IPS-18a (cell line): Measurements from ENCODE around the gene CEP57.
A peak's percentile ranks its signal among the peaks of the same experiment; 100 is the strongest.

Source experiments
- H3K27ac ChIP-seq: one replicate; pipeline ENCODE4 v1.5.1; 2013; ENCODE audit warnings: low read length
- H3K27me3 ChIP-seq: one replicate; pipeline ENCODE4 v1.6.1; 2013; ENCODE audit warnings: mild to moderate bottlenecking, low read length; ENCODE audit not compliant: control insufficient read depth, insufficient read depth
- H3K36me3 ChIP-seq: one replicate; pipeline ENCODE4 v1.6.1; 2013; ENCODE audit warnings: low read depth, low read length; ENCODE audit not compliant: control insufficient read depth
- H3K4me1 ChIP-seq: one replicate; pipeline ENCODE4 v1.6.1; 2013; ENCODE audit warnings: low read depth, low read length; ENCODE audit not compliant: control insufficient read depth
- H3K4me3 ChIP-seq: one replicate; pipeline ENCODE4 v1.5.1; 2013; ENCODE audit warnings: low read length
- H3K9ac ChIP-seq: one replicate; pipeline ENCODE4 v1.6.1; 2013; ENCODE audit warnings: mild to moderate bottlenecking, low read length, moderate library complexity
- H3K9me3 ChIP-seq: one replicate; pipeline ENCODE4 v1.6.1; 2013; ENCODE audit warnings: low read depth, low read length; ENCODE audit not compliant: control insufficient read depth

CEP57 gene

DNA sequence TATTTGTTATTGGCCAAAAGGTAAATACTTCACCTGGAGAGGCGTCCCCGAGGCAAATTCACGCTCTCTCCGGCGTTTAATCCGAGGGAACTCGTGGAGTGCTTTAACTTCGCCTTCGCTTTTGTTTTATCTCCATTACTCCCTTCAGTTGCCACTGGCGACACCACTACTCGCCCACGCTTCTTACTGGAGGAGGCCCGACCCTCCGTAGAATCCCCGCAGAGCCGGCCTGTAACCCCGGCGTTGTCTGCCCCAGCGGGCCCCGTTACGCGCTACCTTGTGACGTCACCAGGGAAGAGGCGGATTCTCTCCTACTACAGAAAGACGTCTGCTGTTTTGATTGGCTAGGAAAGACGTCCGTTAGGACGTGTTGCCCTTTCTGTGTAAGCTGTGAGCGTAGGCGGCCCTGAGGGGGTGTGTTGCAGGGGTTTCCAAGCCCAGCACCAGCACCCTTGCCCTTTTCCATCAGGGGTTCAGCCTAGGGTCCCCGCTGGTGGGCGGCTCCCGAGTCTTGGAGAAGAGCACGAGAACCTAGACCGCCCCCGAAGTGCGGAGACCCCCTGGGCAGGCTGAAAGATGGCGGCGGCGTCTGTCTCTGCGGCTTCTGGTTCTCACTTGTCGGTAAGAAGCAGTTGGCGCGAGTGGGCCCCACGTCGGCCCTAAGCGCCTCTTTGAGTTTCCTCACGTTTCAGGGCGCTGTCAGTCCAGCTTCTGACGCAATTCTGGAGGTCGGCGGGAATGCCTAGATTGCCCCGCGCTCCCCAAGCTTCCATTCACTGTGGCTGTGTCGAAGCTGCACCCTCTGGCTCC, at the start of gene CEP57:
CEP57 (plus strand) TSS at position 376 of the 810 bp plus-strand sequence; CDS start at position 577, 201 bp downstream.
- peak within 1 kb of the TSS; percentile 100 for H3K27ac ChIP-seq

DNA sequence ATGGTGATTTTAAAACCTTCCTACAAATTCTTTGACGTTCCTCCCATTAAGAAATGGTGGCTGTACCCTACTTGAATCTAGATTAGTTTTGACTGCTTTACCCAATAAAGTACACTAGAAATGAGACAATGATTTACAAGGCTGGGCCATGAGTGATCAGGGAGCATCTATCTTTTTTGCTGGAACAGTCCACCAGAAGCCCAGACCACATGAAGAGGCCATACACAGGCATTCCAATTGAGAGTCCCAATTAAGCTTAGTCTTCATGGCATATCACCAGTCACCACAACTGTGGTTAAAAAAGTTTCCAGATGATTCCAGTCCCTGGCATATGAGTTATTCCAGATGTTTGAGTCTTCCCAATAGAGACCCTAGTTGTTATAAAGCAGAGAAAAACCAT, 40.2 kb upstream of the CEP57 start:
- no peaks in the 10 kb centered on the region for H3K36me3 ChIP-seq
- no peaks in the 10 kb centered on the region for H3K4me1 ChIP-seq
- H3K27ac ChIP-seq = no peak overlapping the region
- no peak overlapping the region for H3K4me3 ChIP-seq
- H3K9ac ChIP-seq = no peak overlapping the region
- no peaks in the 10 kb centered on the region for H3K9me3 ChIP-seq
- H3K27me3 ChIP-seq = no peaks in the 10 kb centered on the region

More for the DNA sequence above, at the start of gene CEP57:
- H3K4me1 ChIP-seq = peaks cover 14% of the 10 kb centered on the region
- H3K36me3 ChIP-seq = peaks cover 21% of the 10 kb centered on the region
- H3K9ac ChIP-seq = peak within 1 kb of the TSS; percentile 99
- peak within 1 kb of the TSS; percentile 97 for H3K4me3 ChIP-seq
- no peaks in the 10 kb centered on the region for H3K9me3 ChIP-seq
- H3K27me3 ChIP-seq = no peaks in the 10 kb centered on the region

DNA sequence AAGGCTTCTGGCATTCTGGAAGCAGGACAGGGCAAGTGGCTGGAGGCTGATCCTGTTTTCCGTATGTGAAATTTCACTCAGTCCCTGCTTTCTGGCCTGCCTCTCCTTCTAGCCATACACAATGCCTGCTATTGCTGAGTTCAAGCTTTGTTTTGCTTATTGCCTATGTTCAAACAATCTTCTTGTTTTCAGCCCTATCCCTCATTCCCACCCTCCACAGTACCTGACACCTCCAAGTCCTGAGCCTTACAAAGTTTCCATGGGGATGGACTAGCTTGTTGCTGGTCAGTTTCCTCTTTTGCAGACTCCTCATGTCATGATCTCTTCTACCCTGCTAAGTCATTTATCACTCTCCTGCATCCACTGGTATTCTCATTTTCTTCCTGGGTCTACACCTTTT, 38.8 kb upstream of the CEP57 start:
- Histone ChIP-seq H3K27ac (no peak overlapping the region), H3K27me3 (no peaks in the 10 kb centered on the region), H3K4me1 (no peaks in the 10 kb centered on the region)

DNA sequence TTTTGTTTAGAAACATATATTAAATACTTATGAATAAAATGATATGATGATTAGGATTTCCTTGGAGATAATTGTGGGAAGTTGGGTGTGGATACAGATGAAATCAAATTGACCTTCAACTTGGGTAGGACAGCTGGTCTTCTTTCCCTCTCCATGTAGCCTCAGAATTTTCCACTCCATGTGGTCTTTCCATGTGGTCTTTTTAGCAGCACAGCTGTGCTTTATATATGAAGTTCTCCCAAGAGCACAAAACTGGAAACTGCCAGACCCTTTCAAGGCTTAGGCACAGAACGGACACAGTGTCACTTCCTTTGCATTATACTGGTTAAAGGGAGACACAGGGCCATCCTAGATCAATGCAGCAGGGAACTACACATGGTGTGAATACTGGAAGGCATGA, 29.4 kb upstream of the CEP57 start:
- Histone ChIP-seq H3K9ac (no peak overlapping the region), H3K9me3 (no peaks in the 10 kb centered on the region), H3K27ac (no peak overlapping the region), H3K36me3 (no peaks in the 10 kb centered on the region), H3K4me3 (no peak overlapping the region), H3K4me1 (no peaks in the 10 kb centered on the region), H3K27me3 (no peaks in the 10 kb centered on the region)

More for the DNA sequence above, 38.8 kb upstream of the CEP57 start:
- Histone ChIP-seq H3K9ac (no peak overlapping the region), H3K4me3 (no peak overlapping the region), H3K9me3 (no peaks in the 10 kb centered on the region), H3K36me3 (no peaks in the 10 kb centered on the region)

DNA sequence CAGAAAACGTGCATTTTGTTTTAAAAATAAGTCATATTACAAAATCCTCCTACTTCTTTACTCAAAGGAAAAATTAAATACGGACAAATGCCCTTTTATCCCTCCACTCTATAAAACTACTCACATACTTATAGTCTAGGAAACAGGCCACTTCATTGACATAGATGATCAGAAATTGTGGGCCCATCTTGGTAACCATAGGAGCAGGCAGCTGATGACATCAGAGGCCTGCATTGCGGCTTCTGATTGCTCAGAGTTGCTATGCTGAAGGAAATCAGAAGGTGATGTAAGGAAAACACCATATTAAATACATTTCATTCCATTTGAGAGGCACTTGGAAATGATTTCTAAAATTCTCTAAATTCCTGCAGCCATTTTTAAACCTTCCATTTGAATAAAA, 27.8 kb upstream of the CEP57 start:
- H3K27me3 ChIP-seq = no peaks in the 10 kb centered on the region
- H3K36me3 ChIP-seq = no peaks in the 10 kb centered on the region
- H3K9me3 ChIP-seq = no peaks in the 10 kb centered on the region
- H3K9ac ChIP-seq = no peak overlapping the region
- no peaks in the 10 kb centered on the region for H3K4me1 ChIP-seq
- no peak overlapping the region for H3K4me3 ChIP-seq
- H3K27ac ChIP-seq = no peak overlapping the region

DNA sequence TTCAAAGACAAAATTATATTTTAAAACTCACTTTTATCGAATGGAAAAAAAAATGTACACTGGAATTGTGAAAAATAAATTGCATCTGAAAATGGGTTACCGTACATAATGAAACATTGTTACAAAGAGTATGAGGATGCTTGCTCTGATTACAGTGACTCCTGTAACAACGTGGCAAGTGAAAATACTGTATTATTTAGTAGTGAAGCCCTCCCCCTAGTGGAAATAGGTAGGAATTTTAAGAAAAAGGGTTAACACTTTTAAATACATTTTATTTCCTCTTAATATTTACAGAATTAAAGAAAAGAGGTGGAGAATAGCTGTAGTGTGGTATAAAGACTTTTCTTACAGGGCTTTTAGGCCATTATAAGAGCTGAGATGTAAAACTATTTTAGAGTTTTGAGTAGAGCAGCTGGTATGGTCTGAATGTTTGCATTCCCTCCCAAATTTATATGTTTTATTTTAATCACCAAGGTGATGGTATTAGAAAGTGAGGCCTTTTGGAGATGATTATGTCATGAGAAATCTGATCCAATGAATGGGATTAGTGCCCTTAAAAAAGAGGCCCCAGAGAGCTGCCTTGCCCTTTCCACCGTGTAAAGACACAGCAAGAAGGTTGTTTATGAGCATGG, 25.9 kb upstream of the CEP57 start:
- Histone ChIP-seq H3K4me1 (no peaks in the 10 kb centered on the region), H3K27ac (no peak overlapping the region), H3K9ac (no peak overlapping the region), H3K27me3 (no peaks in the 10 kb centered on the region), H3K36me3 (no peaks in the 10 kb centered on the region), H3K9me3 (no peaks in the 10 kb centered on the region), H3K4me3 (no peak overlapping the region)

DNA sequence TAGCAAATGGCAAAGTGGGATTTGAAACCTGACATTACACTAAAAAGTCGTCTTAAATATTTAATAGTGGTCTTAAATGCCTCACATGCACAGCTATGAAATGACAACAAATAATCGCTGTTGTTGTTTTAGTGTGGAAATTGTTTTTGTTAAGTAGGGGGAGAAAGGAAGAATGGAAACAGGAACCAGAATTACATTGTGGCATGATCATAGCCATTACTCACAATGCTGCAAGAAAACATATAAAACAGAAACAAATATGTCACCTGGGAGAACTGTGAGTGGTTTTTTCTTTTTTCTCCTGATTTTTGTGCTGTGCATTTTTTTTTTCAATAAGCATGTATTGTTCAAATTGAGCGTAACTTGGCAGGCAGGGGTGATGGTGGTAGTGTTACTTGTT, 23.6 kb upstream of the CEP57 start:
- no peak overlapping the region for H3K27ac ChIP-seq
- no peaks in the 10 kb centered on the region for H3K9me3 ChIP-seq
- H3K9ac ChIP-seq = no peak overlapping the region
- no peak overlapping the region for H3K4me3 ChIP-seq
- no peaks in the 10 kb centered on the region for H3K4me1 ChIP-seq
- H3K27me3 ChIP-seq = no peaks in the 10 kb centered on the region
- peaks cover 10% of the 10 kb centered on the region for H3K36me3 ChIP-seq

DNA sequence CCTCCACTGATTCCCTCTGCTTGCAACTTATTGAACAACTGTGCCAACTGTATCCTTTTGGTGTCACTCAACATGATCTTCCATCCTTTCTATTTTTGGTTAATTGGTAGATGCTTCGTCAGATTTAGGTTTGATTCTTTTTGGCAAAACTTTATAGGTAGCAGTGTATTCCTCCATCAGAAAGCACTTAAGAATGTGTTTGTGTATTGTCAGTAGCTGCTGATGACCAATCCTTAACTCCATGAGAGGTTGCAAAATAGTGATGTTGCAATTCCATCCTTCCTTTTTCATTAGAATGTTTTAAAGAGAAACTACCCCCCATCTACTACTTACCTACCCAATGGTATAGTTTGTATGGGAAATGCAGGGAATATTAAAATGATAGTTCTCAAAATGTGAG, 22.8 kb upstream of the CEP57 start:
- Histone ChIP-seq H3K27ac (no peak overlapping the region), H3K4me1 (no peaks in the 10 kb centered on the region), H3K36me3 (peaks cover 18% of the 10 kb centered on the region), H3K9ac (no peak overlapping the region), H3K9me3 (no peaks in the 10 kb centered on the region), H3K27me3 (no peaks in the 10 kb centered on the region), H3K4me3 (no peak overlapping the region)

DNA sequence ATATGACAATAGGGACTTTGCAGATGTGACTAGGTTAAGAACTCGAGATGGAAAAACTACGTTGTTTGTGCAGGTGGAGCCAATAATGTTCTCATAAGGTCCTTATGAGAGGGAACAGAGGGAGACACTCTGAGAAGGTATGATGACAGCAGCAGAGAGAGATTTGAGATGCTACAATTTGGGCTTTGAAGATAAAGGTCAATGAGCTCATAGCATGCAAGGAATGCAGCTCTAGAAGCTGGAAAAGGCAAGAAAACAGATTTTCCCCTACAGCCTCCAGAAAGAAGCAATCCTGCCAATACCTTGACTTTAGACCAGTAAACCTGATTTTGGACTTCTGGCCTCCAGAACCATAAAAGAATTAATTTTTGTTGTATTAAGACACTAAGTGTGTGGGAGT, 21.8 kb upstream of the CEP57 start:
- Histone ChIP-seq H3K4me1 (no peaks in the 10 kb centered on the region), H3K36me3 (peaks cover 25% of the 10 kb centered on the region), H3K9ac (no peak overlapping the region), H3K27ac (no peak overlapping the region), H3K4me3 (no peak overlapping the region), H3K27me3 (no peaks in the 10 kb centered on the region), H3K9me3 (no peaks in the 10 kb centered on the region)

DNA sequence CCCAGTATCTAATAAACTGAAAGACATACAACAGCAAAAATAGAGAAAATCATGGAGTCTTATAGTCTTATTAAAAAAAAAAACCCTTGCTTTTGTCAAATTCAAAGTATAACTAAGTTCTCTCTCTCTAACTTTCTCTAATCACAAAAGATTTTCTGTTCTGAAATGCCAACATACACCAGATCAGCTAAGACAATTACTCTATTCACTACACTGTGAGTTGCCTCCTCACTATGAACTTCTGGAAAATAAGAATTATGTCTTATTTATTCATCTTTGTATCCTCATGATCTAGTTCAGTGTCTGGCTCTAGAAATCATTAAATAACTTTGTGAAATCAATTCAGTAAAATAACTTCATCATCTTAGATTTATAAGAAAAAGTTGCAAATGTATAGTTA, 13.4 kb upstream of the CEP57 start:
- Histone ChIP-seq H3K36me3 (peaks cover 94% of the 10 kb centered on the region), H3K9me3 (no peaks in the 10 kb centered on the region), H3K4me3 (no peak overlapping the region), H3K27ac (no peak overlapping the region), H3K27me3 (no peaks in the 10 kb centered on the region), H3K4me1 (no peaks in the 10 kb centered on the region), H3K9ac (no peak overlapping the region)

DNA sequence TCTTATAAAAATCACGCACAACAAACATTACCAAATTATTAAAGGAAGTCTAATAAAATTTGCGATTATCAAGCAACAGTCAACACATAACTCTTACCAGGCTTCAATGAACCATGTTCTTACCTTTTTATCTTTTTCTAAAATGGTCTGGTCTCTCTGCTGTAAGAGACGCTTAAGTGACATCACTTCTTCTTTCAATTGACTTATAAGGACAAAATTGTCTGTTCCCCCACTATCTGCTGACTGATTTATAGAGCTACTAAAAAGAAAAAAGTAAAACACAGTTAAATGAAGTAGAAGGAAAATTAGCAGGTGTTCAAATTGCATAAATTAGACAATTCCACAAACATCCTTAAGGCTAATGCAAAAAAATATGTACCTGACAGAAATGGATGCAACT, 11.6 kb upstream of the CEP57 start:
- Histone ChIP-seq H3K36me3 (peaks cover 98% of the 10 kb centered on the region), H3K4me3 (no peak overlapping the region), H3K9me3 (no peaks in the 10 kb centered on the region), H3K27me3 (no peaks in the 10 kb centered on the region), H3K4me1 (no peaks in the 10 kb centered on the region), H3K9ac (no peak overlapping the region), H3K27ac (no peak overlapping the region)

DNA sequence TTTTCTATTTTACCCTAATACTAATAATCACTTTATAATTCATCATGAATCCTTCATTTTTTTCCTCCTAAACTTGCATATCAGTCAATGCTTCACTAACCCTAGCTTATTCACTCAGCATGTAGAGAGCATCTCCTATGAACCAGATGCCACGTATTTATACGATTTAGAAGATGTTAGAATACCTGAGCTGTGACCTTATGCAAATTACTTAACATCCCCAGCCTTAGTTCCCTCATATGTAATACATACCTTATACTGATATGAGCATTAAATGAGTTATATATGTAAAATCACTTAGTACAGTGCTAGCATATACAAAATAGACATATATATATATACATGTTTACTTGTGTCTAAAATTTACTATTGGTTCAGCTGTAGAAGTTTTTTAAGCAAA, 9.8 kb upstream of the CEP57 start:
- Histone ChIP-seq H3K27me3 (no peaks in the 10 kb centered on the region), H3K9me3 (no peaks in the 10 kb centered on the region), H3K27ac (no peak overlapping the region), H3K9ac (no peak overlapping the region), H3K36me3 (peaks cover 96% of the 10 kb centered on the region), H3K4me3 (no peak overlapping the region), H3K4me1 (no peaks in the 10 kb centered on the region)
